Measurements from ENCODE around the gene CACNA2D2.

Gene CACNA2D2

DNA sequence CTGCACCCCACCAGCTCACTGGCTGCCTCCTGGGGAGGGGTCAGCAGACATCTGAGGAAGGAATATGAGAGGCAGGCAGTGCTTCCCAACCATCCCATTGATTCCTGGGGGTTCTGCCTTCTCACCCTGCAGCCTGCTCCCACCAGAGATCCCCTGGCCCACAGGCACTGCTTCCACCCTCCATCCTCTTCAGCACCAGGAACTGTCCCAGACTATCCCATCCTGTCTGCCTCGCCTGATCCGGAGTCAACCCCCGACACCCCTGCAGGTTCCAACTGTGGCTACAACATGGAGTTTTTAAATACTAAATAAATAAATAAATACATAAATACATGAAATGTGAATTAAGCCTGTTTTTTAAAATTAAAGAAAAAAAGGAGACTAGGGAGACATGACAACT, 43.6 kb downstream of the CACNA2D2 start:
- no peak for DNase-seq (ENCODE audit: low spot score)

- no peak for DNase-seq (ENCODE audit: low spot score)
Observed at GRCh38 chr3:50457988-50458387, 45.4 kb downstream of the CACNA2D2 start.

DNA sequence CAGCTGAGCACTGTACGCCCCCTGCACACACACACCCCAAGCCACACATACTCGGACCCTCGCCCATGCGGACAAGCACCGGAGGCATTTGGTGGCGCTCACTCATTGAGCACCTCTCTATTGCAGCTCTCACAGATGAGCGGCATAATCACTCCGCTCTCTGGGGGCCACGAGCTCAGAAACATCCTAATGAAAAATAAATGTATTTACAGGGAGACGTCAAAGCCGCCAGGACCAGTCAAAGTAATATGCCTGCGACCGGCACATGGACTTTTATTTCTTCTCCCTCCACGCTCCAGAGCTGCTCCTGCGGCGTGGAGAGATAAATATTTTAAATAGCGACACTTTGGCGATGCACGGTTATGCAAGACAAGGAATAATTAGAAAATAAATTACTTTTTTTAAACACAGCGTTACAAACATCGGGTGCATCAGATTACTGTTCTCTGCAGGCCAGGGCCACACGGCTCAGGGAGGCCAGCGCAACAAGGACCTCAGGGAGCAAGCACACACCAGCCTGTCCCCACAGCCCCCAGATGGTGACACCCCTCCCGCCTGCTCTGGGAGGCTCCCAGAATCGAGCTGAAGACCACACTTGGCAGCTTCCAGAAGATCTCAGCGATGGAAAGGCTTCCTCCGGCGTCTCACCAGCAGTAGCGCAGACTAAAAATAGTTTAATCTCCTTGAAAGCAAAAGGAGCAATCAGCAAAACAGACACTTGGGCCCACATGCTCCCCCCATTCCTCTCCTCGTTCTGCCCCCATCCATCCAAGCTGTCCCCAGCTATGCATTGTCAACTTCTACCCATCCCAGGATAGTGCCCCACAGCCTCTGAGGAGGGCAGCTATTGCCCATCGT, 48.0 kb downstream of the CACNA2D2 start:
- no peak for DNase-seq (ENCODE audit: low spot score)

GRCh38 chr3:50454481-50455070, 48.9 kb downstream of the CACNA2D2 start:
- no peak for DNase-seq (ENCODE audit: low spot score)

DNA sequence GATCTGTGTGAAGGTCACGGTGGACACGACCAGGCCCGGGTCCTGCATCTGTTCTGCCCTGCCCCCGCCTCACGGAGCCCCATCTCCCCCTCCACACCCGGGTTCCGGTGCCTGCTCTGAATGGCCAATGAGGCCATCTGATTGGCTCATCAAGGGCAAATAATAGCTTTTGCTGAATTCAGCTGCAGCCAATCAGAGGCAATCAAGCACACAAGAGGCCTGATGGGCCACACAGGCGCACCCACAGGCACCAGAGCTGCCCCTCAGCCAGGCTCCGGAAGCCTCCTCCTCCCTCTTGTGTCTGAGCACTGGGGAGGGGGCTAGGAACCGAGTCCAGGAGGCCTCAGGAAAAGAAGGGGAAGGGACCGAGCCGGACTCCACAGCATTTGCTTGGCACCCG, 49.5 kb downstream of the CACNA2D2 start:
- DNase-seq (ENCODE audit: low spot score) = no peak

DNA sequence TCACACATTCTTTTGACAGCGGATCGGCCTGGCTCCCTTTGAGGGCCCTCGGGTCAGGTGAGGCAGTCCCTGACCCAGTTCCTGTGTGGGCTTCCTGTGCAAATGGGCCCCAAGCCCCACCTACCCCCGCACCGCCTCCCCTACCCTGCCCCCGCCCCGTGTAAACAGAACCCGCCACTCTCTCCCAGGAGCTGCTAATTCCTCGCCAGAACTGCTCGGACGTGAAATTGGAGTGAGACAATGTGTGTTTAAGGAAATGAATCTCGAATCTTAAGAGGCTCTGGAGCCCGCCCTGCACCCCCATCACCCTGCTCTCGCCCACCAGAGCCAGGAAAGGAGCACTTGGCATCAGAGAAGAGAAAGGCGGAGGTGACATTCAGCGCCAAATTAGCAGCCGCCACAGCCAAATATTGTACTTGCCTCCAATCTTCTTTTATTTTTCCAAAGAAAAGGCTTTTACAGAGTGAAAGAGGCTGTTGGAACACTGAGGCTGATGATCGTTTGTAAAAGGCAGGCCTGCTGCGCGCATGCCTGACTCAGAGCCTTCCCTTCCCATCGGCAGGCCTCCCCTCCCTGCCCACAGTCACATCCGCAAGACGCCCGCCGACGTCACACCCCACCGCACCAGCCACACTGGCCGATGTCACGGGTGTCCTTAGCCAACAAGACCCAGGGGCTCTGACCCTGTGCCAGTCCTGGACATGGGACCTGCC, 53.1 kb downstream of the CACNA2D2 start:
- no peak for DNase-seq (ENCODE audit: low spot score)

DNA sequence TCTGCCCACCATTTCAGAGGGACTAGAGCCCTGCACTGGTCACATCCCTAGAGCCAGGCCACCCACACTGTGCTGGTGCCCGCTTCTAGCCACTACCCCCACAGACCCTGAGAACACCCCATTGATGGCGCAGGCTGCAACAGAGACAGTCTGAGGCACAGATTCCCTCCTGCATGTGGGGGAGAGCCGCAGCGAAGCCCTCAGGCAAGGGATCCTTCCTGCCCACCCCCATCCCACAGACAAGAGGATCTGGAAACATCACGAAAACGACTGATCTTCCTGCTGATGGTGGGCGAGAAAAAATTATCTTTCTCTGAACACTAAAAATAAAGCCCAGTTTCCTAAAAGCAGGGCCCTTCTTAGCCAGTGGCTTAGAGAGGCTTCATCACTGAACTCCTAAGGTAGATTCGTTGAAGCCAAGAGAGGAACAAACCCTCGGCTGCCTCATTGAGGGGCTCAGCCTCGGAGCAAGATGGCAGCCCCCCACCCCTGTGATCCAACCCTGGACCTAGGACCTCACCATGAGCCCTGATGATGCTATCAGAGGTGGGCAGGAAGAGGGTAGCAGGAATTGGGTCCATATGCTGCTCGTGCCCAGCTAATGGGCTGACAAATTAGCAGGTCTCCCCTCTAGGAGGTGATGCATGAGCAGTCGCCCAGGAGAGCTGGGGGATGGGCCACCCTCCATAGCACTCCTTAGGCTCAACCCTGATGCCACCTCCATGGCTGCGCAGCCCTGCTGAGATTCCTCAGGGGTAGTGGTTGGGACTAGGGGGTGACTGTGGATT, 54.5 kb downstream of the CACNA2D2 start:
- no peak for DNase-seq (ENCODE audit: low spot score)

DNA sequence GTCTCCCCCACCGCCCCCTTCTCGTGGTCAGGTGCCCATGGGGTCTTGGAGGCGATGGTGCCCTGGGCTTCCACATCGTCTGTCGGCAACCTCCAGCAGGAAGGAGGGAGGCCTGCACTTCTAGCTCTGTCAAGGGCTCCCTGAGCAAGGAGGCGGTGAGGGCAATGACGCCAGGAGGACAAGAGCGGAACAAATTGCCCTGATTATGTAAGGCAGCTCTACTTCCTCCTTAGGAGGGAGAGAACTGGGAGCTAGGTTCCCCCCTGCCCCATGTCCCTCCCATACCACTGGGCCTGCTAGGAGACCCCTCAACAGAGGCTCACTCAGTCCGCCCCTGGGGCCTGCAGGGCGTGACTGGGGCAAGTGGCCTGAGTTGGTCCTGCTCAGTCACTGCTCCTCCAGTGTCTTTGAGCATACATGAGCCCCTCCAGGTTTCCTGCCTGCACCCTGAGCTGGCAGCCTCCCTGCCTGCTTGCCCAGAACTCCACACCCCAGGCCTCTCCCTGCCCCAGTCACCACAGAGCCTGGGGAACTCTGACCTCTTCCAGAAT, 56.1 kb downstream of the CACNA2D2 start:
- DNase-seq (ENCODE audit: low spot score) = no peak

DNA sequence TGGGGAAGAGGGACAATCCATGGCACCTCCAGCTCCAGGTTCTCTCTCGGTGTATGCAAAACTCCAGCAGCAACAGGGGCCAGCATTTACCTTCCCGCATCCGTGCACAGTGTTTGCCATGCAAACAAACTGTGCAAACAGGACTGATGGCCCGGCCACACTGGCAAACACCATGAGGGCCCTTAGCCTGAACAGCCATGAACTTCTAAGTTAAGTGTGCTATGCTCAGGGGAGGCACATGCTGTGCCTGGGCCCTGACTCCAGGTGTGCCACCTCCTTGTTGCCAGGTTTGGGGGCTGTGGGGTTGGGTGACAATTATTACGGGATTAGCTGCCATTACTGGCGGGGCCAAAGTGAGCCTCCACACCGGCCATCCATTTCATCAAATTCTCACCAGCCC, 57.5 kb downstream of the CACNA2D2 start:
- DNase-seq (ENCODE audit: low spot score) = no peak

DNA sequence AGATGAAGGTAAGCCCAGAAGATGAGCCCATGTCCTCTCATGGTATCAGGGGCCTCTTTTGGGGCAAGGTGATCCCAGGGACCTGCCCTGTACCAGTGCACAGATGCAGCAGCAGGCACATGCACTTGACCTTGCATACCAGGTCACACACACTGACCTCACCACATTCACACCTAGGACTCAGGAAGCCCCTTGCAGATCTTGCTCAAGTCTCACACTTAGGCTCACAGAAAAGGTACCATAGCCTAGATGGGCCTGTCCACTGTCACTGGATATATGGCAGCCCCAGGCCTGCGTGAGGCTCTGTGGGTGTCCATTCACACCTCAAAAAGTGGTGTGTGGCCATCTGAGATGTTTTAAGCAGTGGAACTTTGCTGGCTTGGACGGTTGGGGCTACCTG, 58.7 kb downstream of the CACNA2D2 start:
- DNase-seq (ENCODE audit: low spot score) = no peak

- DNase-seq (ENCODE audit: low spot score) = no peak
Observed at GRCh38 chr3:50444213-50444612, 59.2 kb downstream of the CACNA2D2 start.

DNA sequence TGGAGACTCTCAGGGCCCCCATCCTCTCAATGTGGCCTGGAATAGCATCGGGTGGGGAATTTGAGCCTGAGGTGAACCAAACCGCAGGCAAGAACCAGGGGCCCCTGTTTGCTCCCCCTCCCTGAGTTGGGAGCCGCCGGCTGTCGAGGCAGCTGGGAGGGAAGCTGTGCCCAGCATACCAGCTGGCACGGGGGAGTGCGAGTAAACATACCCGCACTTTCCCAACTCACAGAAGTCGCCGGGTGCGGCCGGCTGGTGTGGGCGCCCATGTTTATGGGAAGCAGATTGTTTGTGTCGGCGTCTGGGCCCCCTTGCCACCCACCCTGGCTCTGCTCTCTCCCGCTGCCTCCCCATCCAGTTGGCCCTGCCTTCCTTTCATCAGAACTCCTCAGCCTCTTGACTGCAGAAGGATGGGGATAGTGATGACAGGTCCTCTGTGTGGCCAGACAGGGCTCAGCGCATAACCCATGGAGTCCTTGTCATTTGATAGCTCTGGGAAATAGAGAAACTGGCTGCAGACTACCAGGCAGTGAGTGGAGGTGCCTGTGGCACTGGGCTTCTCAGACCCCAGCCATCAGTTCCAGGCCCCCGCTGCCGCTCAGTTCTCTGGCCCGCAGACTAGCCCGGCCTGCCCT, 60.4 kb downstream of the CACNA2D2 start:
- DNase-seq (ENCODE audit: low spot score) = no peak

GRCh38 chr3:50441424-50442217, 61.8 kb downstream of the CACNA2D2 start:
- DNase-seq (ENCODE audit: low spot score) = no peak

DNA sequence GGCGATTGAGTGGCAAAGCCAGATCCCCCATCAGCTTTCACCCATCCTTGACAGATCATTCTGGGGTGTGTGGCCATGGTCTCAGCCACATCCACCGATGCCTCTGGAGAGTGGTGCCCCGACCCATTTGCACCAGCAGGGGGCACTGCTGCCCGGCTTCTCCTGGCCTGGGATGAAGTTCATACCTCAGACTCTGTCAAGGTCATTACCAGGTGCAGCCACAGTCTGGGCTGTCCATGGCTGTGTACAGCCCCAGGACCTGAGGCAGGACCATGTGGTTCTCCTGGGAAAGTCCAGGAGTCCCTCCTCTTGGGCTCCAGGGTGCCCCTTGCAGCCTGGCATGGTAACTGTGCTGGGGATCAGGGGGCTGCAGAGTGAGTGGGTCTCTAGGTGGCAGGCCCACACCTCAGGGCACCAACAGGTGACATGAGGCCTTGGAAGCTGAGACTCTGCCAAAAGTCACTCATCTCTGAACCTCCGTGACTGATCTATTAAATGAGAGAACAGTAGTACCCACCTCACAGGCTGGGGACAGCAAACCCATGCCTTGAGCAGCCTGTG, 67.2 kb downstream of the CACNA2D2 start:
- peak; percentile 82 for DNase-seq (ENCODE audit: low spot score)

DNA sequence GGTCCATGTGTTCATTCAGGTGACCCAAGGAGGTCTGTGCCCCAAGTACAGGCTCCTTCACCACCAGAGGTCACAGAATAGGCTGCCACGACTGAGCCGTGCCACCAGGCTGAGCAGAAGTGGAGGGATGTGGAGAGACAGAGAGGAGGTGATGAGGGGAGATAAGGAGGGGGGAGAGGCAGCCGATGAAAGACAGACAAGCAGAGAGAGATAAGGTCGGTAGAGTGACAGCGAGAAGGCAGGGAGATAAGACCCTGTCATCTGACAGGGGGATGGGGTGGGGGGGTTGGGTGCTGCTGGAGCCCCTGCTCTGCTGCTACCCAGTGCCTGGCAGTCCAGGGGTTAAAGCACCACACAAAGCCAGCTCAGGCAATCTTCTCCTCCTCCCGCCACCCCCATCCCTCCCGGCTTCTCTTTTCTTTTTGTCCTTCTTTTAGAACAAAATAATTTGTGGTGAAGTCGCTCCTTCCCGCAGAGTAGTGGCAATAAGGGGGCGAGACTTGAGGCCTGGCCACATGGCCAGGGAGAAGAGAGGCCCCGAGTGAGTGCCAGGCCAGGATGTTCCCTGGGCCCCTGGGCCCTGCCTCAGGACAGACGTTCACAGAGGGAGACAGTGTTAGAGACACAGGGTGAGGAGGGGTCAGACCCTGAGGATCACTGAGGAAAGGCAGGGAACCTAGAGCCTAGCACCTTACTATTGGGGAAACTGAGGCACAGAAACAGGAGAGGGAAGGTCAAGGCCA, 67.9 kb downstream of the CACNA2D2 start:
- no peak for DNase-seq (ENCODE audit: low spot score)

DNA sequence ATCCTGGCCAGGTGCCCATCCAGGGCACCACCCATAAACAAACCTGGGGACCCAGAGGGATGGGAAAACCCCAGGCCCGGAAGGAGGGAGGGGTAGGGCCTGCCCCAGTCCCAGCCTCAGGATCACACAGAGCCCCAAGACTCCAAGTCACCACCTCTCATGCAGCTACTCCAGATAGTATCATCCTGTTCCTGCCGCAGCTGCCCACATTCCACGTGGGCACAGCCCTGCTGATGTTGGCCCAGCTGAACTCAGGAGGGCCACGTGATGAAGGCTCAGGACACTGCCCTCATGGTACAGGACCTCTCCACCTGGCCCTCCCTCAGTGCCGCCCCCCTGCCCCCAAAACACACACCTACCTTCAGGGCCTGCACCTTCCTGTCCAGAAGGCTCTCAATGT, 69.5 kb downstream of the CACNA2D2 start:
- no peak for DNase-seq (ENCODE audit: low spot score)

DNA sequence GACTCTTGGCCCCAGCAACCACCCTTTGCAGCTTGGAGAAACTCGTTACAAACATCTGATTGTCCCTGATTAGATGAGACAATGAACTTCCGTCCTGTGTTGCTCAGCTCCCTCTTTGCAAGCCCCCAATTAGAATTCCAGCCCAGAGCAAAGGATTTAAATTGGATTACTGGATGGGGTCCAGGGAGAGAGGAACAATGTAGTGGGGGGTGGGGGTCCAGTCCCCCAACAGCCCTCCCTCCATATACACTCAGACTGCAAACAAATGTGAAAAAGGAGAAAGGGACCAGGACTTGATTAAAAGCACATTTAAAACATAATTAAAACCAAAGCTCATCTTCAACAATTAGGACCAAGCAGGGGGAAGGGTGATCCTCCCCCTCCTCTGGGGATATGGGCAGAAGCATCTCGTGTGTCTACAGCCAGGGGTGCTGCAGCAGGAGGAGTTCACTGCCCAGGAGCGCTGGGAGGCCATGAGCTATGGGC, 72.4 kb downstream of the CACNA2D2 start:
- no peak for DNase-seq (ENCODE audit: low spot score)

DNA sequence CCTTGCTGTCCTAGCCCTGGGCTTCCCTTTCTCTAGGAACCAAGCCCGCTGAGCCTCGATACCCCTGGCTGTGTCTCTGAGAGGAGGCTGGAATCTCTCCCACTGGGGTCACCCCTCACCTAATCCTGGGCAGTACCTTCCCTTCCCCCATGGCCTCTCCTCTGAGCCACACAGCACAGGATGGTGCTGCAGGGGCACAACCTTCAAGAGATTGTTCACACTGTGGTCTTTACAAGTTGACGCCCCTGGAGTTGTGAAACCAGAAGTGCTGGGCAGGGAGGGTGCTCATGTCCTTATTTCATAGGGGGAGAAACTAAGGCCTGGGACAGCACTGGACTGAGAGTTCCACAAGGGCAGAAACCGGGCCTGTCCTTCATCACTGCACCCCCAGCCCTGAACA, 73.2 kb downstream of the CACNA2D2 start:
- DNase-seq (ENCODE audit: low spot score) = no peak

- DNase-seq (ENCODE audit: low spot score) = no peak
Observed at GRCh38 chr3:50428007-50428633, 75.3 kb downstream of the CACNA2D2 start.

Measured in germinal center (tissue), 1 donor.